Measurements from ENCODE around the gene SLC37A3.
"Not testable (repeated sequence)": the region's sequence is repeated elsewhere in the genome, so short reads cannot be mapped to it uniquely, and the experiment has no call there.

SLC37A3 gene

DNA sequence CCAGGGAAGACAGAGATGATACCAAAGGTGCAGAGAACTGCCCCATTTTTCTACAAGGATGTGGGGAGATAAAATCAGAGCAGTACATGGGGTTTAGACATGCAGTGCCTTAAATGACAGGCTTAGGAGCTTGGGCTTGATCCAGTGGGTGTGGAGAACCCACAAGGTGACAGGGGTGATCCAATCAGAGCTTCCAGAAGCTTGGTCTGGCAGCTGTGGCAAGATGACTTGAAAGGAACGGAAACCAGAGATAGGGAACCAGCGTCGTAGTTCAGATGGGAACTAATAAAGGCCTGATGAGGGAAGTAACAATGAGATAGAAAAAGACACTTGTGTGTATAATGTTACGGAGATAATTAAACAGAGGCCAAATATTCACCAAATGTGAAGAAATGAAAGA lies 80.7 kb downstream of the SLC37A3 start:
- DNase-seq (ENCODE audit: low spot score) = no peak

DNA sequence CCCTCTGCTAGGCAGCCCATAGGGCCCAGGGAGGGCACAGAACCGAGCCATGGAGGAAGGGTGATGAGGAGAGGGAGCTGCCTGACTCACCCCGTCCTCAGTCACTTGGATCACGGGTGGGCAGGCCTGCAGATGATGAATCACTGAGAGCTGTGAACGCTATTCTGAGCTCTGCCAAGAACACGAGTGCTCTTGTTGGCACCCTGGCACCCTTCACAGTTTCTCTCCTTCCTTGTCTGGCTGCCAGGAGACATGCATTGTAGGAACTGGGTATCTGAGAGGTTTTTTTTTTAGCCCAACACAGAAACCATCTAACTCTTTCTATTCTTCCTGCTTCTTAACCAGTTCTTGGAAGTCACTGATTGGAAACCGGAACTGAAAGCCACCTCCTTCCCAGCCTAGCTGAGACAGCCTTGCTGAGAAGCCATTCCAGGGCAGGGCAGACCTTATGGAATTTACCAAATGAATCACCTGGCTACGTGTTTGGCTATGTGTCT lies 82.1 kb downstream of the SLC37A3 start:
- TF ChIP-seq, protein P1, sequence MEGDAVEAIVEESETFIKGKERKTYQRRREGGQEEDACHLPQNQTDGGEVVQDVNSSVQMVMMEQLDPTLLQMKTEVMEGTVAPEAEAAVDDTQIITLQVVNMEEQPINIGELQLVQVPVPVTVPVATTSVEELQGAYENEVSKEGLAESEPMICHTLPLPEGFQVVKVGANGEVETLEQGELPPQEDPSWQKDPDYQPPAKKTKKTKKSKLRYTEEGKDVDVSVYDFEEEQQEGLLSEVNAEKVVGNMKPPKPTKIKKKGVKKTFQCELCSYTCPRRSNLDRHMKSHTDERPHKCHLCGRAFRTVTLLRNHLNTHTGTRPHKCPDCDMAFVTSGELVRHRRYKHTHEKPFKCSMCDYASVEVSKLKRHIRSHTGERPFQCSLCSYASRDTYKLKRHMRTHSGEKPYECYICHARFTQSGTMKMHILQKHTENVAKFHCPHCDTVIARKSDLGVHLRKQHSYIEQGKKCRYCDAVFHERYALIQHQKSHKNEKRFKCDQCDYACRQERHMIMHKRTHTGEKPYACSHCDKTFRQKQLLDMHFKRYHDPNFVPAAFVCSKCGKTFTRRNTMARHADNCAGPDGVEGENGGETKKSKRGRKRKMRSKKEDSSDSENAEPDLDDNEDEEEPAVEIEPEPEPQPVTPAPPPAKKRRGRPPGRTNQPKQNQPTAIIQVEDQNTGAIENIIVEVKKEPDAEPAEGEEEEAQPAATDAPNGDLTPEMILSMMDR (IDR thresholded peaks at IDR 0.05; ENCODE audit: extremely low read depth, missing control alignments) = no peak

More for the DNA sequence above, 80.7 kb downstream of the SLC37A3 start:
- TF ChIP-seq, protein P1 (IDR thresholded peaks at IDR 0.05; ENCODE audit: extremely low read depth, missing control alignments) = no peak

DNA sequence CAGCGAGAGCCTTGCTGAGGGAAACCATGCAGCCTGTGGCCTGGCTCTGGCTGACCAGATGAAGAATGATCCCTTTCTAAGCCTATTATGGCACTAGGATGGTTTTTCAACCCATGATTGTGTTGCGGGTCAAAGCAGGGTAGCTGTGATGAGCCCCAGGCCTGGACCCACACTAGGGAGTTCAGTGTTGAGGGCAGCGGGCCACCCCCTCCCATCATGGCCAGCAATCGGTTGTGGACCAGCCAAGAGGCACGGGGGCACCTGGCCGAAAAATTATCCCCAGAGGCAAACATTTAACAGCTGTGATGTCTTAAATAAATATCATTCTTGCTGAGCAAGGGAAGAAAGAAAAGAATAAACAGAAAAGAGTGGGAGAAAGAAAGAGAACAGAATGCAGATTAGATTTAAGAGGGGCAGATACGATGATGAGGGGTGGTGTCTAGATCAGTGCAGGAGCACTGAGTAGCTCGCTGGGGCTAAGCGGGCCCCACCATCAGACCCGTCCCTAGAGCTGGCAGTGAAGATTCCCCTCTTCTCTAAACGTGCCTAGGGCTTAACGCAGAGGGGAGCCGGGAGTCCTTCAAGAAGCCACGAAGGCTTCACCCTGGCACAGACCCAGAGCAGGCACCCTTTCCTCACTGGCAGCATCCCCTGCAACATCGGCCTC lies 82.7 kb downstream of the SLC37A3 start:
- TF ChIP-seq, protein P1 (IDR thresholded peaks at IDR 0.05; ENCODE audit: extremely low read depth, missing control alignments) = no peak
- no peak for DNase-seq (ENCODE audit: low spot score)

More for the DNA sequence above, 82.1 kb downstream of the SLC37A3 start:
- no peak for DNase-seq (ENCODE audit: low spot score)

DNA sequence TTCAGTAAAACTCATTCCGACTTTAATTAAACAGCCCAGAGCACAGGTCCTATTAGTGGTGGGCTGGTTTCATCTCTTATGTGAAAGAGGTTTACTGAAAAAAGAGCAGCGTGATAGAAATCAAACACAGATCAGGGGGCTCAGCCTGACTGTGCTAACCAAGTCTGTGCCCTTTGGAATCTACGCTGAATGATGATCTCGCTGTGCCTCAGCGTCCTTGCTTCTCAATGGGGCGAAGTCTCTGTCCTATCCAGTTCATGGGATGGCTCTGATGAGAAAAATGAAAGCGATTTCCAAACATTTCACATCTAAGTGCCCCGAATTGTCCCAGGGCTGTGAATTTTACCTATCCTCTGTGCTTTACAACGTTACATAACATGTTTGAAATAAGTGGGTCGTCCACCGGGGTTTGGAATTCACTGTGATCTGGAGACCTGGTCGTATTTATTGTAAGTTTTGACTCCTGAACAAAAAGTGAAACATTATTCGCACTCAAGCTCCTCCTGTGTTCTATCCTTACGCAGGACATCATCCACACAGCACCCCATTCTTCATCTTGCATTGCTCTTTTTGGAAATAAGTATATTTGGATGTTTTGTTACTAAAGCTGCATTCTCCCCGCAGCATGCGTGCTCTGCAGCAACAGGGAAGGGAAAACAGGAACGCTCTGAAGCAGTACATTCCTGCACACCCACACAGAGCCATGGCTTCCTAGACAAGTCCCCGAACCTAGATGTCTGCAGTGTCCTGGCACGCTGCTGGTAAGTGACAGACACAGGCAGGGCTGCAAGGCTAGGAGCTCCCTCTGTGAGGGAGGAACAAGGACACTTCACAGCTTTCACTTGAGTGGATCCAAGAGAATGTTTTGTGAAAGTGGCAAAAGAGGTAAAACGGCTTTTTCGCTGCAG lies 83.5 kb downstream of the SLC37A3 start:
- TF ChIP-seq, protein P1 (IDR thresholded peaks at IDR 0.05; ENCODE audit: extremely low read depth, missing control alignments) = no peak

DNA sequence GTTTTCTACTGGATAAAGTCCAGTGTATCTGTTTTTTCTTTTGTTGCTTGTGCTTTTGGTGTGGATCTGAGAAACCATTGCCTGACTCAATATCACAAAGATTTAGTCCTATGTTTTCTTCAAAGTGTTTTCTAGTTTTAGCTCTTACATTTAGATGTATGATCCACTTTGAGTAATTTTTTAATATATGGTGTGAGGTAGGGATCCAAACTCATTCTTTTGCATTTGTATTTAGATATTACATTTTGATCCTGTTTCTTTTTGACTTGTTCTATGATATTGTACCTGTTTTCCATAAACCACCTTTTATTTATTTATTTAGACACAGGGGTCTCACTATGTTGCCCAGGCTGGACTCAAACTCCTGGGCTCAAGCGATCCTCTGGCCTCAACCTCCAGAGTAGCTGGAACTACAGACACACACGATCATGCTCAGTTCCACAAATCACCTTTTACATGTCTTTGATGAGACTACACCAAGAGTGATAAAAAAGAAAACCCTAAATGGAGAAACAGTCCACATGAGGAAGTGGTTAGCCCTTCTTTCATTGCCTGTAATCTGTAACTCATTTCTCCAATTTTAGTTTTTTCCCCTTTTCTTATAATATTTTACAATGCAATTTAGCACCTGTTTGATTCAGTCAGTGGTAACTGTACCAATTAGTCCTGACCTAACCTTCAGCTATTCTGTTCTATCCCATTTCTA lies 86.0 kb downstream of the SLC37A3 start:
- TF ChIP-seq, protein P1 (IDR thresholded peaks at IDR 0.05; ENCODE audit: extremely low read depth, missing control alignments) = no peak

More for the DNA sequence above, 83.5 kb downstream of the SLC37A3 start:
- no peak for DNase-seq (ENCODE audit: low spot score)

DNA sequence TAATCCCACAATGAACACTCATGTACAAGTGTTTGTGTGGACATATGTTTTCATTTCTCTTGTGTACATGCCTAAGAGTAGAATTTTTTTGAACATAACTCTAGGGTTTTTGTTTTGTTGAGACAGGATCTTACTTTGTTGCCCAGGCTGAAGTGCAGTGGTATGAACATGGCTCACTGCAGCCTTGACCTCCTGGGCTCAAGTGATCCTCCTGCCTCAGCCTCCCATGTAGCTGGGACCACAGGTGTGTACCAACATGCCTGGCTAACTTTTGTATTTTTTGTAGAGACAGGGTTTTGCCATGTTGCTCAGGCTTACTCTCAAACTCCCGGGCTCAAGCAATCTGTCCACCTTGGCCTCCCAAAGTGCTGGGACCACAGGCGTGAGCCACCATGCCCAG lies 87.2 kb downstream of the SLC37A3 start:
- not testable (repeated sequence) for DNase-seq (ENCODE audit: low spot score)

More for the DNA sequence above, 86.0 kb downstream of the SLC37A3 start:
- DNase-seq (ENCODE audit: low spot score) = no peak

DNA sequence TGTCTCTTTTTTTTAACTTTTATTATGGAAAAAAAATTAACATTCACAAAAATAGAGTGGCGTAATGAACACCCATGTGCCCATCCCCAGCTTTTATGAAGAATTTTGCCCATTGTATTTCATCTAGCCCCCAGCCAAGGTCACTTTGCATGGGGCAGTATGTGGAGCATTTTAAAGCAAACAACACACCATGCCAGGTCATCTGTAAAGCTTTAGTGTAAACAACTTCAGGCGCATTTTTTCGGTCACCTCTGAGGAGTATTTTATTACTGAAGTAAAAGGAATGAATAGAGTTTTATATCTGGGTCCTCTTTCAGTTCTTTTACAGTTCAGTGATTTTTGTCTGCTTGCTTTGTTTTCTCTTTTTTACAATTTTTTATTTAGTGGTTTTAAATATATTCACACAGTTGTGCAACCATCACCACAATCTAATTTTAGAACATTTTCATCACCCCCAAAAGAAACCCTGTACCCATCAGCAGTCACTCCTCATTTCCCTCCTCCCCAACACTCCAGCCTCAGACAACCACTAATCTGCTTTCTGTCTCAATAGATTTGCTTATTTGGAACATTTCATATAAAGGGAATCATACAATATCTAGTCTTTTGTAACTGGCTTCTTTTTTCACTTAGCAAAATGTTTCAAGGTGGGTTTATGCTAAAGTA lies 87.9 kb downstream of the SLC37A3 start:
- DNase-seq (ENCODE audit: low spot score) = no peak
- TF ChIP-seq, protein P1 (IDR thresholded peaks at IDR 0.05; ENCODE audit: extremely low read depth, missing control alignments) = no peak

Data from GM20000 (cell line).